Measurements from ENCODE around the gene SOWAHA. TPM values are rescaled to one million over a fixed set of nuclear protein-coding genes. Genes with fewer than 3 reads are reported as not detected.

SOWAHA gene
- total and polyA plus RNA-seq, 11 donors: 0.03 to 0.50 (median 0.24) TPM; not detected in 6

- Histone ChIP-seq H3K36me3 (peaks cover 0 to 12% (median 3%) of the 10 kb centered on the region in 9 donors), H3K27ac (peak overlapping the region in 1 of 12 donors; percentile 20), H3K9me3 (no peaks in the 10 kb centered on the region), H3K4me1 (peaks cover 0 to 27% (median 14%) of the 10 kb centered on the region in 12 donors), H3K4me3 (peak overlapping the region in 9 of 12 donors; percentile 21 to 46 (median 29)), H3K27me3 (peaks cover 0 to 40% (median 0%) of the 10 kb centered on the region in 9 donors)
- DNase-seq (no peak), ATAC-seq (no peak)
- WGBS, 4 donors: 53 to 69% (median 62%) methylated on average over 38 to 71 of the region's 71 CpGs
- no peak for TF ChIP-seq CTCF (IDR thresholded peaks at IDR 0.05)
- no peak for TF ChIP-seq POLR2A (IDR thresholded peaks at IDR 0.05)
- intact Hi-C loops (cut with DNase I): loop anchor here in 7 of 10 donors (5.0 to 10.0 kb wide), 7 partner anchors 37 to 440 kb away; partner anchors contain the start of genes GDF9 (in 1 of the 7) and UQCRQ (in 1 of the 7)
These were observed 12.1 kb downstream of the SOWAHA start for GRCh38 chr5:132825033-132825833.

- H3K9me3 ChIP-seq: no peaks in the 10 kb centered on the region
- DNase-seq (no peak), ATAC-seq (no peak)
- intact Hi-C loops (cut with DNase I): loop anchor here in 7 of 10 donors (5.0 to 10.0 kb wide), 7 partner anchors 36 to 441 kb away; partner anchors contain the start of genes GDF9 (in 1 of the 7) and UQCRQ (in 1 of the 7)
- peak overlapping the region in 1 of 12 donors; percentile 20 for H3K27ac ChIP-seq
- WGBS, 4 donors: 42 to 63% (median 58%) methylated on average over 30 to 43 of the region's 43 CpGs
- H3K4me1 ChIP-seq: peaks cover 0 to 34% (median 15%) of the 10 kb centered on the region in 12 donors
- H3K36me3 ChIP-seq: peaks cover 0 to 12% (median 3%) of the 10 kb centered on the region in 9 donors
- TF ChIP-seq POLR2A (IDR thresholded peaks at IDR 0.05) (no peak), CTCF (IDR thresholded peaks at IDR 0.05) (no peak)
- peak overlapping the region in 9 of 12 donors; percentile 21 to 46 (median 29) for H3K4me3 ChIP-seq
- H3K27me3 ChIP-seq: peaks cover 0 to 42% (median 0%) of the 10 kb centered on the region in 9 donors
These were observed 12.8 kb downstream of the SOWAHA start for GRCh38 chr5:132825834-132826391.

- Histone ChIP-seq H3K27me3 (peaks cover 0 to 42% (median 0%) of the 10 kb centered on the region in 9 donors), H3K27ac (no peak overlapping the region), H3K4me1 (peaks cover 0 to 39% (median 15%) of the 10 kb centered on the region in 12 donors), H3K4me3 (no peak overlapping the region), H3K9me3 (no peaks in the 10 kb centered on the region), H3K36me3 (peaks cover 0 to 12% (median 3%) of the 10 kb centered on the region in 9 donors)
- 56 to 68% (median 67%) methylated on average over 6 of the region's 6 CpGs for WGBS, 4 donors
- intact Hi-C loops (cut with DNase I): loop anchor here in 7 of 10 donors (5.0 to 10.0 kb wide), 7 partner anchors 36 to 442 kb away; partner anchors contain the start of genes GDF9 (in 1 of the 7) and UQCRQ (in 1 of the 7)
- ATAC-seq (no peak), DNase-seq (no peak)
- TF ChIP-seq POLR2A (IDR thresholded peaks at IDR 0.05): no peak
- no peak for TF ChIP-seq CTCF (IDR thresholded peaks at IDR 0.05)
These were observed 13.5 kb downstream of the SOWAHA start for GRCh38 chr5:132826424-132827082.

Measured in heart left ventricle (tissue), 16 donors.